ENCODE results near the gene HIP1. TPM values are rescaled to one million over a fixed set of nuclear protein-coding genes. Genes with fewer than 3 reads are reported as not detected.

Gene HIP1
- total and polyA plus RNA-seq, 2 of the 13 experiments (the other 11 are each of a cell fraction or from before 2014, with no cell fraction given): 4.5 to 6.2 TPM

GRCh38 chr7:75611557-75612178 lies 127.1 kb downstream of the HIP1 start (continued):
- TF ChIP-seq RXRB (CRISPR knock-in tag; IDR thresholded peaks at IDR 0.05; ENCODE audit: borderline replicate concordance) (peak; percentile 25; the same call in 1 of the 2 replicates), HDAC2 (CRISPR knock-in tag; IDR thresholded peaks at IDR 0.05) (peak; percentile 51; the same call in 1 of the 2 replicates), SNAPC5 (CRISPR knock-in tag; IDR thresholded peaks at IDR 0.05; ENCODE audit: borderline replicate concordance) (no peak), MATR3 (CRISPR knock-in tag; IDR thresholded peaks at IDR 0.05) (no peak), ELK4 (CRISPR knock-in tag; IDR thresholded peaks at IDR 0.05; ENCODE audit: borderline replicate concordance) (no peak), BCLAF1 (IDR thresholded peaks at IDR 0.05) (no peak), FOXO4 (CRISPR knock-in tag; conservative IDR thresholded peaks at IDR 0.05) (no peak), POLR2AphosphoS2 (IDR thresholded peaks at IDR 0.05; ENCODE audit: low read depth, low read length) (no peak), ZNF512 (CRISPR knock-in tag; IDR thresholded peaks at IDR 0.05) (no peak), ZNF552 (CRISPR knock-in tag; IDR thresholded peaks at IDR 0.05; ENCODE audit: borderline replicate concordance) (no peak), ZNF331 (CRISPR knock-in tag; IDR thresholded peaks at IDR 0.05) (peak; percentile 80), ZNF10 (CRISPR knock-in tag; IDR thresholded peaks at IDR 0.05; ENCODE audit: borderline replicate concordance, low read depth) (no peak), JDP2 (CRISPR knock-in tag; IDR thresholded peaks at IDR 0.05; ENCODE audit: borderline replicate concordance) (no peak), PRDM10 (CRISPR knock-in tag; IDR thresholded peaks at IDR 0.05; ENCODE audit: low read depth) (peak; percentile 94), ZNF34 (CRISPR knock-in tag; IDR thresholded peaks at IDR 0.05; ENCODE audit: borderline replicate concordance) (no peak), SP4 (CRISPR knock-in tag; IDR thresholded peaks at IDR 0.05) (no peak), MTF1 (CRISPR knock-in tag; IDR thresholded peaks at IDR 0.05) (no peak), HNRNPLL (IDR thresholded peaks at IDR 0.05; ENCODE audit: low read depth, low read length, poor library complexity, severe bottlenecking) (peak; percentile 40)

Measured in HepG2 (cell line).